ENCODE results near the gene BBOX1. TPM values are rescaled to one million over a fixed set of nuclear protein-coding genes. Genes with fewer than 3 reads are reported as not detected.
"Not testable (repeated sequence)": the region's sequence is repeated elsewhere in the genome, so short reads cannot be mapped to it uniquely, and the experiment has no call there.

BBOX1 gene
- total RNA-seq, 1 donor from 2014 or later, result 0.90 TPM

- H3K27ac Mint-ChIP-seq (ENCODE audit: unreplicated experiment), result no peak overlapping the region
Measured at GRCh38 chr11:27130806-27131205, 90.2 kb downstream of the BBOX1 start.

GRCh38 chr11:27135924-27136329 lies 95.3 kb downstream of the BBOX1 start:
- not testable (repeated sequence) for H3K4me3 Mint-ChIP-seq (ENCODE audit: unreplicated experiment); DNase-seq (ENCODE audit: low spot score); H3K27ac Mint-ChIP-seq (ENCODE audit: unreplicated experiment); H3K27me3 Mint-ChIP-seq (ENCODE audit: low read depth)
- peaks cover 19% of the 10 kb centered on the region for H3K36me3 Mint-ChIP-seq (ENCODE audit: low read depth)
- peaks cover 36% of the 10 kb centered on the region for H3K4me1 Mint-ChIP-seq (ENCODE audit: low read depth)
- H3K9me3 Mint-ChIP-seq (ENCODE audit: low read depth), result peaks cover 29% of the 10 kb centered on the region

More at GRCh38 chr11:27130806-27131205, 90.2 kb downstream of the BBOX1 start:
- Mint-ChIP-seq H3K27me3 (ENCODE audit: low read depth) (no peaks in the 10 kb centered on the region), H3K4me3 (ENCODE audit: unreplicated experiment) (no peak overlapping the region), H3K4me1 (ENCODE audit: low read depth) (peaks cover 24% of the 10 kb centered on the region), H3K36me3 (ENCODE audit: low read depth) (peaks cover 11% of the 10 kb centered on the region), H3K9me3 (ENCODE audit: low read depth) (peaks cover 11% of the 10 kb centered on the region)
- DNase-seq (ENCODE audit: low spot score), result no peak
- no peak for TF ChIP-seq CTCF (IDR thresholded peaks at IDR 0.05)

GRCh38 chr11:27138716-27139115 lies 98.1 kb downstream of the BBOX1 start:
- no peak for TF ChIP-seq CTCF (IDR thresholded peaks at IDR 0.05)
- Mint-ChIP-seq H3K27me3 (ENCODE audit: low read depth) (no peaks in the 10 kb centered on the region), H3K9me3 (ENCODE audit: low read depth) (peaks cover 47% of the 10 kb centered on the region), H3K36me3 (ENCODE audit: low read depth) (peaks cover 31% of the 10 kb centered on the region), H3K27ac (ENCODE audit: unreplicated experiment) (no peak overlapping the region), H3K4me1 (ENCODE audit: low read depth) (peaks cover 30% of the 10 kb centered on the region), H3K4me3 (ENCODE audit: unreplicated experiment) (no peak overlapping the region)
- no peak for DNase-seq (ENCODE audit: low spot score)

GRCh38 chr11:27139742-27140367 lies 99.2 kb downstream of the BBOX1 start:
- H3K4me1 Mint-ChIP-seq (ENCODE audit: low read depth), result peaks cover 33% of the 10 kb centered on the region
- DNase-seq (ENCODE audit: low spot score), result no peak
- H3K27ac Mint-ChIP-seq (ENCODE audit: unreplicated experiment), result no peak overlapping the region
- H3K9me3 Mint-ChIP-seq (ENCODE audit: low read depth), result peaks cover 49% of the 10 kb centered on the region
- no peak for TF ChIP-seq CTCF (IDR thresholded peaks at IDR 0.05)
- no peaks in the 10 kb centered on the region for H3K27me3 Mint-ChIP-seq (ENCODE audit: low read depth)
- H3K4me3 Mint-ChIP-seq (ENCODE audit: unreplicated experiment), result no peak overlapping the region
- H3K36me3 Mint-ChIP-seq (ENCODE audit: low read depth), result peaks cover 31% of the 10 kb centered on the region

- no peak overlapping the region for H3K27ac Mint-ChIP-seq (ENCODE audit: unreplicated experiment)
- H3K9me3 Mint-ChIP-seq (ENCODE audit: low read depth), result peaks cover 36% of the 10 kb centered on the region
- H3K4me1 Mint-ChIP-seq (ENCODE audit: low read depth), result peaks cover 31% of the 10 kb centered on the region
- H3K4me3 Mint-ChIP-seq (ENCODE audit: unreplicated experiment), result no peak overlapping the region
- TF ChIP-seq CTCF (IDR thresholded peaks at IDR 0.05), result no peak
- no peaks in the 10 kb centered on the region for H3K27me3 Mint-ChIP-seq (ENCODE audit: low read depth)
- peaks cover 19% of the 10 kb centered on the region for H3K36me3 Mint-ChIP-seq (ENCODE audit: low read depth)
- DNase-seq (ENCODE audit: low spot score), result no peak
Measured at GRCh38 chr11:27141576-27141975, 101.0 kb downstream of the BBOX1 start.

GRCh38 chr11:27147916-27148315 lies 107.3 kb downstream of the BBOX1 start:
- Mint-ChIP-seq H3K27ac (ENCODE audit: unreplicated experiment) (no peak overlapping the region), H3K4me1 (ENCODE audit: low read depth) (peaks cover 7% of the 10 kb centered on the region), H3K27me3 (ENCODE audit: low read depth) (no peaks in the 10 kb centered on the region), H3K4me3 (ENCODE audit: unreplicated experiment) (no peak overlapping the region), H3K36me3 (ENCODE audit: low read depth) (peaks cover 3% of the 10 kb centered on the region), H3K9me3 (ENCODE audit: low read depth) (peaks cover 10% of the 10 kb centered on the region)
- no peak for TF ChIP-seq CTCF (IDR thresholded peaks at IDR 0.05)
- DNase-seq (ENCODE audit: low spot score), result no peak

Measured in chondrocyte (in vitro differentiated cells).